Kidney epithelial cell (primary cell): Measurements from ENCODE around the gene OR10G8. TPM values are rescaled to one million over a fixed set of nuclear protein-coding genes. Genes with fewer than 3 reads are reported as not detected.

ENCODE experiments used
- DNase-seq: peaks from one replicate; pipeline ENCODE4 v3.0.0-alpha.2; 2010; ENCODE audit warnings: low read depth
- H3K27me3 ChIP-seq: 2 replicates; pipeline ENCODE4 v1.6.0; 2011; ENCODE audit warnings: low read length; ENCODE audit not compliant: control insufficient read depth, insufficient read depth
- H3K36me3 ChIP-seq: 2 replicates; pipeline ENCODE4 v1.5.1; 2011; ENCODE audit warnings: low read length; ENCODE audit not compliant: control insufficient read depth, insufficient read depth
- H3K4me3 ChIP-seq: 2 replicates; pipeline ENCODE4 v1.5.1; 2011; ENCODE audit warnings: low read depth, mild to moderate bottlenecking, control low read depth, low read length
- CTCF ChIP-seq: IDR thresholded peaks from 2 replicates; pipeline ENCODE4 v1.5.1; 2011; ENCODE audit warnings: mild to moderate bottlenecking, moderate library complexity, low read length, control low read depth, inconsistent platforms; ENCODE audit not compliant: insufficient read depth, poor library complexity, severe bottlenecking
- total RNA-seq: library from RNA; depleted of rRNA; stranded (reverse); fragments of >200 nt; gene quantifications from 2 replicates; pipeline ENCODE4 v1.2.3, GENCODE V29; 2015

Gene OR10G8
- total RNA-seq, 1 donor from 2014 or later = not detected

DNA sequence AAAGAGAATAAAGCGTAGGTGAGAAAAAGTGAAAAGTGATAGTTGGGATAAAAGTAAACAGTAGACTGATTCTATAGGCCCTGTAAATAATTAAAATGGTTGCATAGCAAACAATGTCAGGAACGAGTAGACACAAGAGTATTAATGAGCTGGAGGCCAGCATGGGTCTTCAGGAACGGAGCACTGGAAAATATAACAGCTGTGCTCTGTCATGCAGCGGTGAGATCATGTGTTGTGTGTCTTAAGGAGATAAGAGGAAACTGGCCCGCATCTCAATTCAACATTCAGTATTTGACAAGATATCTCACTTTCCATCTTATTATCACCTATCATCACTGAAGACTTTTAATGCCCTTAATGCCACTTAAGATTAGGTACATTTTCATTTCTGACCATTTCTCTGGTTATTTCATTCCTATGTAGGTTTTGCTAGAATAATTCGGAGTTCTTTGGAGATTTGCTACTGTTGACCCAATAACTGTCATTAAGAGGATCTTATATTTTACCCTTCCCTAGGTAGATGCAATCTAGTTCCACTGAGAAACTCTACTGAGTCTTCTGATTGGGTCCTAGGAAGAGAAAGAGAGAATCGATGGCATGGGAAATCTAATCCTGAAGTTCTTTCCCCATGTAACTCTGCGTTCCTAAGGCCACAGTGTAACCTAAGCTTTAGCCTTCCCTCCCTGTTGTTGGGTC is 53.2 kb downstream of the OR10G8 start:
- no peak for TF ChIP-seq CTCF
- H3K4me3 ChIP-seq = no peak overlapping the region
- no peaks in the 10 kb centered on the region for H3K36me3 ChIP-seq
- no peak for DNase-seq
- no peaks in the 10 kb centered on the region for H3K27me3 ChIP-seq

Other genes starting within 250 kb of the OR10G8 start
- gene OR6M1, start 220.4 kb upstream of the OR10G8 start, total RNA-seq = not detected in 2 replicates
- not detected in 2 replicates for gene TMEM225, start 141.1 kb upstream of the OR10G8 start, total RNA-seq
- not detected in 2 replicates for gene OR8D4, start 124.6 kb upstream of the OR10G8 start, total RNA-seq
- not detected in 2 replicates for gene OR4D5, start 87.2 kb upstream of the OR10G8 start, total RNA-seq
- 0.34 TPM in 1 of 2 replicates, not detected in the other for gene OR6T1, start 83.0 kb upstream of the OR10G8 start, total RNA-seq
- not detected in 2 replicates for gene OR10S1, start 49.0 kb upstream of the OR10G8 start, total RNA-seq
- gene OR10G6, start 31.6 kb upstream of the OR10G8 start, total RNA-seq = not detected in 2 replicates
- not detected in 2 replicates for gene OR10G4, start 13.8 kb upstream of the OR10G8 start, total RNA-seq
- not detected in 2 replicates for gene OR10G9, start 3.8 kb upstream of the OR10G8 start, total RNA-seq
- not detected in 2 replicates for gene OR10G7, start 14.5 kb downstream of the OR10G8 start, total RNA-seq
- gene VWA5A, start 88.7 kb downstream of the OR10G8 start, total RNA-seq = 26.6 and 33.4 TPM in 2 replicates
- gene OR10D3, start 156.5 kb downstream of the OR10G8 start, total RNA-seq = not detected in 2 replicates
- not detected in 2 replicates for gene OR8G1, start 214.3 kb downstream of the OR10G8 start, total RNA-seq
- gene OR8G5, start 229.6 kb downstream of the OR10G8 start, total RNA-seq = not detected in 2 replicates